VCaP (cell line): Measurements from ENCODE around the gene KCTD1.

Experiments used
- H3K27ac ChIP-seq: fragments of 450-650 bp; 2 replicates; pipeline ENCODE4 v1.5.1; 2017
- CTCF ChIP-seq: fragments of 450-650 bp; conservative IDR thresholded peaks from 2 replicates; pipeline ENCODE4 v1.5.1; 2017; ENCODE audit warnings: mild to moderate bottlenecking, moderate library complexity

The KCTD1 gene

GRCh38 chr18:26454616-26455015 is 93.7 kb downstream of the KCTD1 start:
- TF ChIP-seq CTCF = no peak
- H3K27ac ChIP-seq = no peak overlapping the region

- no peak for TF ChIP-seq CTCF
- H3K27ac ChIP-seq = no peak overlapping the region
Measured at GRCh38 chr18:26454192-26454591, 94.2 kb downstream of the KCTD1 start.

- H3K27ac ChIP-seq = no peak overlapping the region
- TF ChIP-seq CTCF = no peak
Measured at GRCh38 chr18:26453386-26453901, 94.9 kb downstream of the KCTD1 start.

- H3K27ac ChIP-seq = no peak overlapping the region
- no peak for TF ChIP-seq CTCF
Measured at GRCh38 chr18:26450989-26451682, 97.2 kb downstream of the KCTD1 start.

GRCh38 chr18:26448714-26449159 is 99.6 kb downstream of the KCTD1 start:
- no peak for TF ChIP-seq CTCF
- H3K27ac ChIP-seq = no peak overlapping the region

- no peak for TF ChIP-seq CTCF
- no peak overlapping the region for H3K27ac ChIP-seq
Measured at GRCh38 chr18:26443853-26444252, 104.5 kb downstream of the KCTD1 start.

GRCh38 chr18:26442126-26442525 is 106.2 kb downstream of the KCTD1 start:
- peak overlapping the region; percentile 68 for H3K27ac ChIP-seq
- TF ChIP-seq CTCF = no peak
